H9 (cell line): ENCODE results near the gene CNIH1. TPM values are rescaled to one million over a fixed set of nuclear protein-coding genes. Genes with fewer than 3 reads are reported as not detected.

Source experiments
- DNase-seq: peaks from one replicate; pipeline ENCODE4 v3.0.0-alpha.2; 2017
- H2AFZ ChIP-seq: one replicate; pipeline ENCODE4 v1.6.1; 2013; ENCODE audit warnings: mild to moderate bottlenecking, low read length, control low read depth, moderate library complexity
- H2AK5ac ChIP-seq: 2 replicates; pipeline ENCODE4 v1.6.1; 2013; ENCODE audit warnings: low read length, control low read depth, mixed read lengths; ENCODE audit not compliant: insufficient read length
- H2BK120ac ChIP-seq: one replicate; pipeline ENCODE4 v1.6.1; 2013; ENCODE audit warnings: low read depth, mild to moderate bottlenecking, low read length, control low read depth, inconsistent platforms; ENCODE audit not compliant: poor library complexity, severe bottlenecking
- H2BK12ac ChIP-seq: 2 replicates; pipeline ENCODE4 v1.6.1; 2013; ENCODE audit warnings: low read length, control low read depth, mixed read lengths, low read depth; ENCODE audit not compliant: insufficient read length
- H2BK15ac ChIP-seq: 2 replicates; pipeline ENCODE4 v1.6.1; 2013; ENCODE audit warnings: low read depth, low read length, control low read depth
- H2BK20ac ChIP-seq: one replicate; pipeline ENCODE4 v1.6.1; 2013; ENCODE audit warnings: low read depth, mild to moderate bottlenecking, low read length, control low read depth, inconsistent platforms; ENCODE audit not compliant: poor library complexity, severe bottlenecking
- H2BK5ac ChIP-seq: 2 replicates; pipeline ENCODE4 v1.6.1; 2013; ENCODE audit warnings: low read length, control low read depth, mixed read lengths; ENCODE audit not compliant: insufficient read length
- H3K14ac ChIP-seq: 2 replicates; pipeline ENCODE4 v1.6.1; 2013; ENCODE audit warnings: low read length, control low read depth; ENCODE audit not compliant: insufficient read depth
- H3K18ac ChIP-seq: 2 replicates; pipeline ENCODE4 v1.6.1; 2013; ENCODE audit warnings: low read depth, mild to moderate bottlenecking, mixed read lengths, low read length, control low read depth; ENCODE audit not compliant: insufficient read length
- H3K23ac ChIP-seq: 2 replicates; pipeline ENCODE4 v1.6.1; 2013; ENCODE audit warnings: low read length, control low read depth, mixed read lengths, low read depth; ENCODE audit not compliant: insufficient read length
- H3K23me2 ChIP-seq: 2 replicates; pipeline ENCODE4 v1.6.1; 2013; ENCODE audit warnings: low read depth, mild to moderate bottlenecking, mixed read lengths, low read length, control low read depth; ENCODE audit not compliant: insufficient read length, poor library complexity, severe bottlenecking
- H3K27ac ChIP-seq: 2 replicates; pipeline ENCODE4 v1.5.1; 2013; ENCODE audit warnings: low read length, control low read depth, mixed read lengths, low read depth; ENCODE audit not compliant: insufficient read length
- H3K27me3 ChIP-seq: 2 replicates; pipeline ENCODE4 v1.6.1; 2013; ENCODE audit warnings: low read length, control low read depth, inconsistent platforms; ENCODE audit not compliant: insufficient read depth
- H3K4ac ChIP-seq: 2 replicates; pipeline ENCODE4 v1.6.1; 2013; ENCODE audit warnings: low read depth, mild to moderate bottlenecking, control low read depth, inconsistent platforms, low read length, moderate library complexity
- H3K4me1 ChIP-seq: 2 replicates; pipeline ENCODE4 v1.6.1; 2013; ENCODE audit warnings: low read length, control low read depth, inconsistent platforms; ENCODE audit not compliant: insufficient read depth
- H3K4me2 ChIP-seq: 2 replicates; pipeline ENCODE4 v1.6.1; 2013; ENCODE audit warnings: low read length, control low read depth, mixed read lengths; ENCODE audit not compliant: insufficient read length, insufficient read depth
- H3K56ac ChIP-seq: 2 replicates; pipeline ENCODE4 v1.6.1; 2013; ENCODE audit warnings: low read depth, mild to moderate bottlenecking, mixed read lengths, low read length, control low read depth; ENCODE audit not compliant: insufficient read length
- H3K79me1 ChIP-seq: 2 replicates; pipeline ENCODE4 v1.6.1; 2013; ENCODE audit warnings: low read depth, mild to moderate bottlenecking, moderate library complexity, low read length, control low read depth, inconsistent platforms; ENCODE audit not compliant: insufficient read depth, poor library complexity, severe bottlenecking
- H3K79me2 ChIP-seq: 2 replicates; pipeline ENCODE4 v1.6.1; 2013; ENCODE audit warnings: low read length, control low read depth, inconsistent platforms; ENCODE audit not compliant: insufficient read depth
- H3K9ac ChIP-seq: 2 replicates; pipeline ENCODE4 v1.6.1; 2013; ENCODE audit warnings: low read length, control low read depth, mixed read lengths; ENCODE audit not compliant: insufficient read length; ENCODE audit errors: extremely low read depth
- H3K9me3 ChIP-seq: one replicate; pipeline ENCODE4 v1.6.1; 2013; ENCODE audit warnings: low read depth, low read length, inconsistent platforms; ENCODE audit not compliant: control insufficient read depth
- H3T11ph ChIP-seq: one replicate; pipeline ENCODE4 v1.6.1; 2013; ENCODE audit warnings: mild to moderate bottlenecking, low read length, control low read depth, inconsistent platforms
- H4K20me1 ChIP-seq: one replicate; pipeline ENCODE4 v1.6.1; 2013; ENCODE audit not compliant: control insufficient read depth, insufficient read length, insufficient read depth
- H4K5ac ChIP-seq: 2 replicates; pipeline ENCODE4 v1.6.1; 2013; ENCODE audit warnings: low read depth, mild to moderate bottlenecking, mixed read lengths, low read length, control low read depth; ENCODE audit not compliant: insufficient read length
- H4K8ac ChIP-seq: replicated peaks from 2 replicates; pipeline ENCODE4 v1.6.1; 2013; ENCODE audit warnings: low read length, control low read depth, mixed read lengths, low read depth; ENCODE audit not compliant: insufficient read length
- H4K91ac ChIP-seq: 2 replicates; pipeline ENCODE4 v1.6.1; 2013; ENCODE audit warnings: low read depth, mild to moderate bottlenecking, moderate library complexity, mixed read lengths, low read length, control low read depth; ENCODE audit not compliant: insufficient read length
- H3K27ac Mint-ChIP-seq, 3 experiments: 2 replicates in 2 of 3; 3 replicates in 1 of 3; pipeline ENCODE4 v1.8.0; 2020 to 2021; ENCODE audit warnings: mixed read lengths in 3 of 3, mild to moderate bottlenecking in 1 of 3, moderate library complexity in 1 of 3
- H3K27me3 Mint-ChIP-seq: 2 replicates; pipeline ENCODE4 v1.8.0; 2021; ENCODE audit warnings: low read depth, mild to moderate bottlenecking, moderate library complexity, mixed read lengths
- H3K36me3 Mint-ChIP-seq, 3 experiments: 2 replicates in 2 of 3; 3 replicates in 1 of 3; pipeline ENCODE4 v1.8.0; 2020 to 2021; ENCODE audit warnings: low read depth in 3 of 3, mixed read lengths in 3 of 3; ENCODE audit not compliant: insufficient read depth in 1 of 3
- H3K4me1 Mint-ChIP-seq, 2 experiments: 2 replicates each; pipeline ENCODE4 v1.8.0; 2020; ENCODE audit warnings: mixed read lengths in 2 of 2
- H3K4me3 Mint-ChIP-seq, 2 experiments: 2 replicates in 1 of 2; 3 replicates in 1 of 2; pipeline ENCODE4 v1.8.0; 2020 to 2021; ENCODE audit warnings: mild to moderate bottlenecking in 2 of 2, mixed read lengths in 2 of 2, moderate library complexity in 1 of 2
- H3K9me3 Mint-ChIP-seq, 2 experiments: 2 replicates in 1 of 2; 3 replicates in 1 of 2; pipeline ENCODE4 v1.8.0; 2020; ENCODE audit warnings: mild to moderate bottlenecking in 2 of 2, mixed read lengths in 2 of 2, moderate library complexity in 1 of 2
- WGBS: extraction: QIAGEN DNeasy Blood & Tissue Kit; methylation state at CpG from one replicate; pipeline ENCODE4 v1.1.7; 2013; ENCODE audit warnings: missing lambda C conversion rate, low lambda C conversion rate, mixed read lengths; ENCODE audit not compliant: insufficient read length; ENCODE audit errors: extremely low coverage; 5-methylcytosine and 5-hydroxymethylcytosine counted together
- total RNA-seq: library from RNA; stranded (reverse); gene quantifications from 2 replicates; pipeline ENCODE4 v1.2.1, GENCODE V29; 2021
- TF ChIP-seq, protein P1 (sequence below): fragments of 200-600 bp; sonication (generic); conservative IDR thresholded peaks from 3 replicates; pipeline ENCODE4 v1.8.0; 2021; ENCODE audit warnings: antibody characterized with exemption, mild to moderate bottlenecking

Gene CNIH1
- total RNA-seq, 1 experiment from 2014 or later = 99.3 TPM

- Histone ChIP-seq H3K79me2 (peaks cover 24% of the 10 kb centered on the region), H3K27ac (no peak overlapping the region)
- peaks cover 36 to 48% of the 10 kb centered on the region in 2 experiments for H3K4me1 Mint-ChIP-seq
Observed at GRCh38 chr14:54486685-54487084, 45.5 kb upstream of the CNIH1 start.

More at GRCh38 chr14:54486685-54487084, 45.5 kb upstream of the CNIH1 start:
- H3K9me3 ChIP-seq = no peaks in the 10 kb centered on the region
- no peak overlapping the region for H4K5ac ChIP-seq
- no peak overlapping the region for H3K56ac ChIP-seq
- H4K8ac ChIP-seq = no peak overlapping the region
- no peak overlapping the region for H2BK20ac ChIP-seq
- H3K36me3 Mint-ChIP-seq = peaks cover 7 to 21% (median 19%) of the 10 kb centered on the region in 3 experiments; a peak in 6 of 7 replicates
- H3K23me2 ChIP-seq = peaks cover 12% of the 10 kb centered on the region
- H3K9me3 Mint-ChIP-seq = no peaks in the 10 kb centered on the region; a peak in 1 of 5 replicates
- TF ChIP-seq, protein P1, sequence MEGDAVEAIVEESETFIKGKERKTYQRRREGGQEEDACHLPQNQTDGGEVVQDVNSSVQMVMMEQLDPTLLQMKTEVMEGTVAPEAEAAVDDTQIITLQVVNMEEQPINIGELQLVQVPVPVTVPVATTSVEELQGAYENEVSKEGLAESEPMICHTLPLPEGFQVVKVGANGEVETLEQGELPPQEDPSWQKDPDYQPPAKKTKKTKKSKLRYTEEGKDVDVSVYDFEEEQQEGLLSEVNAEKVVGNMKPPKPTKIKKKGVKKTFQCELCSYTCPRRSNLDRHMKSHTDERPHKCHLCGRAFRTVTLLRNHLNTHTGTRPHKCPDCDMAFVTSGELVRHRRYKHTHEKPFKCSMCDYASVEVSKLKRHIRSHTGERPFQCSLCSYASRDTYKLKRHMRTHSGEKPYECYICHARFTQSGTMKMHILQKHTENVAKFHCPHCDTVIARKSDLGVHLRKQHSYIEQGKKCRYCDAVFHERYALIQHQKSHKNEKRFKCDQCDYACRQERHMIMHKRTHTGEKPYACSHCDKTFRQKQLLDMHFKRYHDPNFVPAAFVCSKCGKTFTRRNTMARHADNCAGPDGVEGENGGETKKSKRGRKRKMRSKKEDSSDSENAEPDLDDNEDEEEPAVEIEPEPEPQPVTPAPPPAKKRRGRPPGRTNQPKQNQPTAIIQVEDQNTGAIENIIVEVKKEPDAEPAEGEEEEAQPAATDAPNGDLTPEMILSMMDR = no peak
- H3K4me2 ChIP-seq = no peak overlapping the region
- H3K27ac Mint-ChIP-seq = no peak overlapping the region
- H4K20me1 ChIP-seq = no peaks in the 10 kb centered on the region
- H2BK15ac ChIP-seq = no peak overlapping the region
- no peak overlapping the region for H2BK12ac ChIP-seq
- H3K27me3 Mint-ChIP-seq = no peaks in the 10 kb centered on the region
- H3K14ac ChIP-seq = no peak overlapping the region
- no peak overlapping the region for H2BK5ac ChIP-seq
- no peak for DNase-seq
- WGBS = no CpG with 5 or more reads among the region's 1 CpG
- H3K23ac ChIP-seq = no peak overlapping the region
- H3K79me1 ChIP-seq = peaks cover 7% of the 10 kb centered on the region
- H3K27me3 ChIP-seq = no peaks in the 10 kb centered on the region
- no peak overlapping the region for H2AFZ ChIP-seq
- H4K91ac ChIP-seq = no peak overlapping the region
- no peak overlapping the region for H2BK120ac ChIP-seq
- no peak overlapping the region for H2AK5ac ChIP-seq
- H3K9ac ChIP-seq = no peak overlapping the region
- H3T11ph ChIP-seq = no peak overlapping the region
- peak overlapping the region; percentile 31 to 54; a peak in 4 of 5 replicates for H3K4me3 Mint-ChIP-seq
- no peak overlapping the region for H3K18ac ChIP-seq
- no peaks in the 10 kb centered on the region; the same call in 1 of the 2 replicates for H3K4me1 ChIP-seq
- H3K4ac ChIP-seq = no peak overlapping the region
